Spleen (tissue), 7 donors: ENCODE data around the gene SLAMF7.

Experiments used
- POLR2A ChIP-seq, 3 donors: fragments of 450-650 bp; IDR thresholded peaks; one replicate each; pipeline ENCODE4 v1.5.1; 2017; ENCODE audit warnings: antibody characterized with exemption in 3 of 3, mild to moderate bottlenecking in 1 of 3
- POLR2AphosphoS5 ChIP-seq, 3 donors: sonication (generic); formaldehyde crosslinking; IDR thresholded peaks; one replicate each; pipeline ENCODE4 v1.5.1; 2017; ENCODE audit warnings: antibody characterized with exemption in 3 of 3
- TF ChIP-seq, protein P1 (sequence below), 11 experiments: fragments of 200-600 bp in 7 of 11; fragments of 450-650 bp in 4 of 11; sonication (generic) in 4 of 11; IDR thresholded peaks in 8 of 11; conservative IDR thresholded peaks in 3 of 11; 1 replicate in 7 of 11; 2 replicates in 4 of 11; pipeline versions ENCODE4 v1.4.0 to v1.8.0; 2016 to 2021; ENCODE audit warnings: antibody characterized with exemption in 11 of 11, inconsistent platforms in 4 of 11, mild to moderate bottlenecking in 1 of 11
- donor health status: DM: no; HTN: no; CAD: no; lungs with moderate emphysema.
- donor health status: DM: no; HTN: no; CAD: no.
- donor health status: DM: no; HTN: no; CAD: no.

DNA sequence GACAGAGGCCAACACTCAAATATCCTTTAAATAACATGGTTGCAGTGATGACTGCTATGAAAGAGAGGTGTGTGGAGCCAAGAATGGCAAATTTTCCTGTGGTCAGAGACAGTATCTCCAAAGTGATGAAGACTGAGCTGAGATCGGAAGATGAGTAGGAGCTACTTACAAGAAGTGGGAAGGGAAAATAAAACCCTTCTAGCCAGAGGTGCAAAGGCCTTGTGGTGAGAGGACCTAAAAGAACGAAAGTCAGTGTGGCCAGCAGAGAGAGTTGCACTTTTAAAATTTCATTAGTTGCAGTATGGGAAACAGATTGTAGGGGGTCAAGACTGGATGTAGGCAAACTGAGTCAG, 17.8 kb downstream of the SLAMF7 start:
- TF ChIP-seq, protein P1, sequence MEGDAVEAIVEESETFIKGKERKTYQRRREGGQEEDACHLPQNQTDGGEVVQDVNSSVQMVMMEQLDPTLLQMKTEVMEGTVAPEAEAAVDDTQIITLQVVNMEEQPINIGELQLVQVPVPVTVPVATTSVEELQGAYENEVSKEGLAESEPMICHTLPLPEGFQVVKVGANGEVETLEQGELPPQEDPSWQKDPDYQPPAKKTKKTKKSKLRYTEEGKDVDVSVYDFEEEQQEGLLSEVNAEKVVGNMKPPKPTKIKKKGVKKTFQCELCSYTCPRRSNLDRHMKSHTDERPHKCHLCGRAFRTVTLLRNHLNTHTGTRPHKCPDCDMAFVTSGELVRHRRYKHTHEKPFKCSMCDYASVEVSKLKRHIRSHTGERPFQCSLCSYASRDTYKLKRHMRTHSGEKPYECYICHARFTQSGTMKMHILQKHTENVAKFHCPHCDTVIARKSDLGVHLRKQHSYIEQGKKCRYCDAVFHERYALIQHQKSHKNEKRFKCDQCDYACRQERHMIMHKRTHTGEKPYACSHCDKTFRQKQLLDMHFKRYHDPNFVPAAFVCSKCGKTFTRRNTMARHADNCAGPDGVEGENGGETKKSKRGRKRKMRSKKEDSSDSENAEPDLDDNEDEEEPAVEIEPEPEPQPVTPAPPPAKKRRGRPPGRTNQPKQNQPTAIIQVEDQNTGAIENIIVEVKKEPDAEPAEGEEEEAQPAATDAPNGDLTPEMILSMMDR (IDR thresholded peaks at IDR 0.05 in 8 of 11, conservative IDR thresholded peaks at IDR 0.05 in 3 of 11): no peak
- TF ChIP-seq POLR2A (IDR thresholded peaks at IDR 0.05) (no peak), POLR2AphosphoS5 (IDR thresholded peaks at IDR 0.05) (no peak)
